SU-DHL-6 (cell line): Measurements from ENCODE around the gene CADPS.

Source experiments
- H2AFZ ChIP-seq: fragments of 200-600 bp; sonication (generic); 2 replicates; pipeline ENCODE4 v1.6.1; 2014; ENCODE audit warnings: low read depth, mild to moderate bottlenecking, moderate library complexity, mixed read lengths, antibody characterized with exemption, low read length; ENCODE audit not compliant: severe bottlenecking
- H3F3A ChIP-seq: fragments of 200-600 bp; shearing (Covaris generic); 2 replicates; pipeline ENCODE4 v1.6.0; 2016; ENCODE audit warnings: antibody characterized with exemption, mild to moderate bottlenecking; ENCODE audit not compliant: insufficient read depth
- H3K27ac ChIP-seq: fragments of 200-600 bp; sonication (generic); 2 replicates; pipeline ENCODE4 v1.5.1; 2016; ENCODE audit warnings: low read depth, mild to moderate bottlenecking, low read length, moderate library complexity, mixed read lengths
- H3K27me3 ChIP-seq: fragments of 200-600 bp; sonication (generic), shearing (Covaris generic); 2 replicates; pipeline ENCODE4 v1.6.0; 2014; ENCODE audit warnings: mild to moderate bottlenecking, low read length
- H3K36me3 ChIP-seq: fragments of 200-600 bp; sonication (generic); 2 replicates; pipeline ENCODE4 v1.6.1; 2014; ENCODE audit warnings: mild to moderate bottlenecking, low read length, mixed read lengths
- H3K4me2 ChIP-seq: fragments of 300-600, 200-600 bp; shearing (Covaris generic), sonication (generic); 2 replicates; pipeline ENCODE4 v1.6.0; 2014; ENCODE audit warnings: low read length, low read depth, mild to moderate bottlenecking; ENCODE audit not compliant: poor library complexity, severe bottlenecking
- H3K4me3 ChIP-seq: fragments of 200-600 bp; sonication (generic); 2 replicates; pipeline ENCODE4 v1.5.1; 2014; ENCODE audit warnings: antibody characterized with exemption, low read length, mild to moderate bottlenecking, mixed read lengths; ENCODE audit not compliant: insufficient read depth, poor library complexity, severe bottlenecking
- H3K79me2 ChIP-seq: fragments of 200-600 bp; sonication (generic); 2 replicates; pipeline ENCODE4 v1.6.1; 2014; ENCODE audit warnings: mild to moderate bottlenecking, low read length, moderate library complexity; ENCODE audit not compliant: insufficient read depth
- H3K9ac ChIP-seq: fragments of 200-600 bp; sonication (generic); 2 replicates; pipeline ENCODE4 v1.7.0; 2014; ENCODE audit warnings: mild to moderate bottlenecking, low read length
- H3K9me2 ChIP-seq: fragments of 200-600 bp; sonication (generic); replicated peaks from 2 replicates; pipeline ENCODE4 v1.6.1; 2014; ENCODE audit warnings: low read length; ENCODE audit not compliant: insufficient read depth
- H3K9me3 ChIP-seq: fragments of 200-600 bp; sonication (generic); 2 replicates; pipeline ENCODE4 v1.6.1; 2014; ENCODE audit warnings: low read length, mixed read lengths; ENCODE audit not compliant: insufficient read depth
- H4K20me1 ChIP-seq: fragments of 200-600 bp; sonication (generic); 2 replicates; pipeline ENCODE4 v1.6.1; 2014; ENCODE audit warnings: low read depth, mild to moderate bottlenecking, antibody characterized with exemption, low read length, moderate library complexity, mixed read lengths
- CTCF ChIP-seq: fragments of 200-600 bp; sonication (generic); IDR thresholded peaks from one replicate; pipeline ENCODE4 v1.5.1; 2017; ENCODE audit warnings: antibody characterized with exemption, mild to moderate bottlenecking, low read length, moderate library complexity; ENCODE audit not compliant: insufficient read depth, poor library complexity, severe bottlenecking
- EZH2phosphoT487 ChIP-seq: fragments of 200-600 bp; sonication (generic), shearing (Covaris generic); conservative IDR thresholded peaks from 2 replicates; pipeline ENCODE4 v1.6.1; 2018; ENCODE audit warnings: mild to moderate bottlenecking, antibody characterized with exemption, low read length, moderate library complexity, mixed read lengths

The CADPS gene

GRCh38 chr3:62562596-62562995, 312.6 kb downstream of the CADPS start:
- Histone ChIP-seq H3K4me2 (no peak overlapping the region), H4K20me1 (no peaks in the 10 kb centered on the region), H3K79me2 (no peaks in the 10 kb centered on the region), H3K9me3 (no peaks in the 10 kb centered on the region), H3K27me3 (no peaks in the 10 kb centered on the region), H3K9me2 (no peaks in the 10 kb centered on the region), H3K9ac (no peak overlapping the region), H3K4me3 (no peak overlapping the region), H3K27ac (no peak overlapping the region), H3F3A (no peaks in the 10 kb centered on the region), H2AFZ (no peak overlapping the region), H3K36me3 (no peaks in the 10 kb centered on the region)
- no peak for TF ChIP-seq EZH2phosphoT487
- TF ChIP-seq CTCF, result no peak

- H3K9me2 ChIP-seq, result no peaks in the 10 kb centered on the region
- H3K9me3 ChIP-seq, result no peaks in the 10 kb centered on the region
- no peaks in the 10 kb centered on the region for H3K36me3 ChIP-seq
- TF ChIP-seq EZH2phosphoT487 (no peak), CTCF (no peak)
- H3K9ac ChIP-seq, result no peak overlapping the region
- no peaks in the 10 kb centered on the region for H3F3A ChIP-seq
- H3K79me2 ChIP-seq, result no peaks in the 10 kb centered on the region
- H2AFZ ChIP-seq, result no peak overlapping the region
- H3K27ac ChIP-seq, result no peak overlapping the region
- H4K20me1 ChIP-seq, result no peaks in the 10 kb centered on the region
- no peaks in the 10 kb centered on the region for H3K27me3 ChIP-seq
- no peak overlapping the region for H3K4me3 ChIP-seq
- no peak overlapping the region for H3K4me2 ChIP-seq
Measured at GRCh38 chr3:62562017-62562416, 313.2 kb downstream of the CADPS start.

GRCh38 chr3:62559831-62560445, 315.3 kb downstream of the CADPS start:
- no peaks in the 10 kb centered on the region for H3F3A ChIP-seq
- TF ChIP-seq CTCF, result peak; percentile 27
- TF ChIP-seq EZH2phosphoT487, result no peak
- H4K20me1 ChIP-seq, result no peaks in the 10 kb centered on the region
- no peak overlapping the region for H3K4me2 ChIP-seq
- no peaks in the 10 kb centered on the region for H3K9me2 ChIP-seq
- no peak overlapping the region for H3K27ac ChIP-seq
- no peaks in the 10 kb centered on the region for H3K79me2 ChIP-seq
- H2AFZ ChIP-seq, result no peak overlapping the region
- H3K36me3 ChIP-seq, result no peaks in the 10 kb centered on the region
- H3K9me3 ChIP-seq, result no peaks in the 10 kb centered on the region
- no peak overlapping the region for H3K9ac ChIP-seq
- no peaks in the 10 kb centered on the region for H3K27me3 ChIP-seq
- no peak overlapping the region for H3K4me3 ChIP-seq
